ENCODE results near the gene CDC6. TPM values are rescaled to one million over a fixed set of nuclear protein-coding genes. Genes with fewer than 3 reads are reported as not detected.

CDC6 gene
- total and polyA plus RNA-seq, 2 of the 8 experiments (the other 6 are each of a cell fraction or from before 2014, with no cell fraction given): 50.5 to 140 TPM

DNA sequence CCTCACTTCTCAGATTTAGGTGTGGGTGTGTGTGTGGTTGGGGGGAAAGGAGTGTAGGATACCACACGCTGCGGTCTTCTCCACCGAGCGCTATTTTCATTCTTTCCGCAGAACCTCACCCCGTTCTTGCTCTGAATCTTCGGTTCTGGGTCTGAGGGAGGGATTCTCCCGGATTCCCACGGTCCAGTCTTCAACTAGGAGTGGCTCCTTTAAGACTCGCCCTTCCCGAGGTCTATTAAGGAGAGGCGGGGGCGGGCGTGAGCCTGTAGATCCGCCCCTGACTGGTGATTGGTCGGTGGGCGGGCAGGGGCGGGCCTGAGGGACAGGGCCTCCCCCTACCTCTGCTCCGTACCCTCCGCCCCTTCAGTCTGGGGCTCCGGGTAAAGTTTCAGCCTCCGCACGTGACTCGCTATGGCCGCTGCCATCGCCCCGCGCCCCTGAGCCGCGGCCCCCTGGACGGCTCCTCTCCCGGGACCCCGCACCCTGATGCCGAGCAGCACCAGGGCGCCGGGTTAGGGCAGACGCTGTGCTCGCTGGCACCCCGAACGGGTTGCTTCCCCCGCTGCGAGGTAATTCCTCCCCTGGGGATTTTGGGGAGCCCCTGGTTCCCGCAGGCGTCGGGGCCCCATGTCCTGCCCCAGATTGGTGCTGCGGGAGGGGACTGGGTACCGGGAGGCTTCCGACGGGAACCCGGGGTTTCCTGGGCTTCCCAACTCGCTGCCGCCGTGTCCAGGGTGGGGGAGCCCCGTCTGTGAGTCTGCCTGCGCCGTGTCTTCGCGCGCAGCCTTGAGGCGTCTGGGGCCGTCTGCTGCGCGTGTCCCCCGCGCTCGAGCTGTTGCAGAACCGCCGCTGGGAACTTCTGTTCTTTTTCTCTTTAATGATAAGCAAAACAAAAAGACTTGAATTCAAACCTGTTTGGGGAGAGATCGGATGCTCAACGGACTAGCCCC lies 30.5 kb downstream of the CDC6 start (continued):
- no peak for TF ChIP-seq ZNF274 (IDR thresholded peaks at IDR 0.05; ENCODE audit: borderline replicate concordance, extremely low read depth, low read length)
- no peak for TF ChIP-seq SIX5 (IDR thresholded peaks at IDR 0.05; ENCODE audit: low read depth, low read length)
- TF ChIP-seq, protein P1, sequence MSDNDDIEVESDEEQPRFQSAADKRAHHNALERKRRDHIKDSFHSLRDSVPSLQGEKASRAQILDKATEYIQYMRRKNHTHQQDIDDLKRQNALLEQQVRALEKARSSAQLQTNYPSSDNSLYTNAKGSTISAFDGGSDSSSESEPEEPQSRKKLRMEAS (IDR thresholded peaks at IDR 0.05): peak; percentile 80
- peak; percentile 15 for TF ChIP-seq NANOG (IDR thresholded peaks at IDR 0.05; ENCODE audit: insufficient read depth, low read depth, low read length, poor library complexity, severe bottlenecking)
- TF ChIP-seq GABPA (IDR thresholded peaks at IDR 0.05; ENCODE audit: borderline replicate concordance, insufficient read depth, low read length): no peak
- TF ChIP-seq CREB1 (IDR thresholded peaks at IDR 0.05): no peak
- no peak for TF ChIP-seq NRF1 (IDR thresholded peaks at IDR 0.05; ENCODE audit: low read depth, low read length)
- TF ChIP-seq JUN (IDR thresholded peaks at IDR 0.05; ENCODE audit: low read depth, low read length): no peak
- no peak for TF ChIP-seq SUZ12 (IDR thresholded peaks at IDR 0.05; ENCODE audit: low read length)
- TF ChIP-seq BACH1 (IDR thresholded peaks at IDR 0.05; ENCODE audit: low read length): no peak
- no peak for TF ChIP-seq HDAC6 (IDR thresholded peaks at IDR 0.05; ENCODE audit: low read depth, low read length)
- TF ChIP-seq TBP (IDR thresholded peaks at IDR 0.05; ENCODE audit: low read depth, low read length): 0 out of 2 replicates have a peak, but pooled peaks have one; percentile 13
- TF ChIP-seq SRF (IDR thresholded peaks at IDR 0.05; ENCODE audit: low read depth, low read length): no peak
- TF ChIP-seq, protein P2, sequence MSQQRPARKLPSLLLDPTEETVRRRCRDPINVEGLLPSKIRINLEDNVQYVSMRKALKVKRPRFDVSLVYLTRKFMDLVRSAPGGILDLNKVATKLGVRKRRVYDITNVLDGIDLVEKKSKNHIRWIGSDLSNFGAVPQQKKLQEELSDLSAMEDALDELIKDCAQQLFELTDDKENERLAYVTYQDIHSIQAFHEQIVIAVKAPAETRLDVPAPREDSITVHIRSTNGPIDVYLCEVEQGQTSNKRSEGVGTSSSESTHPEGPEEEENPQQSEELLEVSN (IDR thresholded peaks at IDR 0.05): peak; percentile 69
- TF ChIP-seq SIRT6 (IDR thresholded peaks at IDR 0.05; ENCODE audit: low read length): no peak
- no peak for TF ChIP-seq CHD1 (IDR thresholded peaks at IDR 0.05; ENCODE audit: low read depth, low read length)
- TF ChIP-seq RAD21 (IDR thresholded peaks at IDR 0.05 in 1 of 2, conservative IDR thresholded peaks at IDR 0.05 in 1 of 2; ENCODE audit: low read depth in 2 of 2, low read length in 2 of 2): no peak
- TF ChIP-seq FOSL1 (IDR thresholded peaks at IDR 0.05; ENCODE audit: insufficient read depth, low read depth, low read length): no peak
- TF ChIP-seq, protein P3, sequence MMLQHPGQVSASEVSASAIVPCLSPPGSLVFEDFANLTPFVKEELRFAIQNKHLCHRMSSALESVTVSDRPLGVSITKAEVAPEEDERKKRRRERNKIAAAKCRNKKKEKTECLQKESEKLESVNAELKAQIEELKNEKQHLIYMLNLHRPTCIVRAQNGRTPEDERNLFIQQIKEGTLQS (IDR thresholded peaks at IDR 0.05; ENCODE audit: insufficient read depth, low read depth, low read length): peak; percentile 65; the same call in 1 of the 2 replicates
